Measurements from ENCODE around the gene ADAMTS17.

The ADAMTS17 gene

DNA sequence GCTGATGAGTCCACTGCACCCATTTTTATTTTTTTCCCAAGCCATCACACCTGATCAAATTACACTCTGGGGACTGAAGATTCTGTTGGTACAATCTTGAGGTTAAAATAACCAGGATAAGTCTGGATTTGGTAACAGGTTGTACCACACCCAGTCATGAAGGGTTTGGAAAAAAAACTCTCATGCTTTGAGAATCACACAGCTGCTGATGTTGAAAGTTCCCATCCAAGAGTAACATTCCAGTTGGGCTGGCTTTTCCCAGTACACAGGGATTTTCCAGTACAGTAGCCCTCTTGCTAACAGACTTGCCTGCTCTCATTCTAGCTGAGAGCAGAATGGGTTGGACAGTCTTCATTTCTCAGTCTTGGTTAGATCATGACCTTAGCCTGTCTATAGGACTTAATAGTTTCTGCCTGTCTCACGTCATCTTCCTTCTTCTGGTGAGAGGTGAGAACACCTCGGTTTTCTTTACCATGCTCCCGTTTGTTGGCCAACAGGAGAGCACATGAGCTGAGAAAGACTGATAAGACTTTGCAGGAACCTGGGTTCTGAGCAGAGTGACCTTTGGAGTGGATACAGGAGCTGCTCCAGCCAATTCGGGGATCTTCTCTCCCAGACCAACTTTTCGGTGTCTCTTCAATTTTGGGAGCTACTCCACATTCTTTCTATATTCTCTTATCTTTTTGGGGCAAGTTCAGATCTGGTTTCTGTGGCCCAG, 308.5 kb downstream of the ADAMTS17 start:
- TF ChIP-seq, protein P1, sequence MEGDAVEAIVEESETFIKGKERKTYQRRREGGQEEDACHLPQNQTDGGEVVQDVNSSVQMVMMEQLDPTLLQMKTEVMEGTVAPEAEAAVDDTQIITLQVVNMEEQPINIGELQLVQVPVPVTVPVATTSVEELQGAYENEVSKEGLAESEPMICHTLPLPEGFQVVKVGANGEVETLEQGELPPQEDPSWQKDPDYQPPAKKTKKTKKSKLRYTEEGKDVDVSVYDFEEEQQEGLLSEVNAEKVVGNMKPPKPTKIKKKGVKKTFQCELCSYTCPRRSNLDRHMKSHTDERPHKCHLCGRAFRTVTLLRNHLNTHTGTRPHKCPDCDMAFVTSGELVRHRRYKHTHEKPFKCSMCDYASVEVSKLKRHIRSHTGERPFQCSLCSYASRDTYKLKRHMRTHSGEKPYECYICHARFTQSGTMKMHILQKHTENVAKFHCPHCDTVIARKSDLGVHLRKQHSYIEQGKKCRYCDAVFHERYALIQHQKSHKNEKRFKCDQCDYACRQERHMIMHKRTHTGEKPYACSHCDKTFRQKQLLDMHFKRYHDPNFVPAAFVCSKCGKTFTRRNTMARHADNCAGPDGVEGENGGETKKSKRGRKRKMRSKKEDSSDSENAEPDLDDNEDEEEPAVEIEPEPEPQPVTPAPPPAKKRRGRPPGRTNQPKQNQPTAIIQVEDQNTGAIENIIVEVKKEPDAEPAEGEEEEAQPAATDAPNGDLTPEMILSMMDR (IDR thresholded peaks at IDR 0.05; ENCODE audit: extremely low read depth, missing control alignments) = no peak
- DNase-seq (ENCODE audit: low spot score) = no peak

DNA sequence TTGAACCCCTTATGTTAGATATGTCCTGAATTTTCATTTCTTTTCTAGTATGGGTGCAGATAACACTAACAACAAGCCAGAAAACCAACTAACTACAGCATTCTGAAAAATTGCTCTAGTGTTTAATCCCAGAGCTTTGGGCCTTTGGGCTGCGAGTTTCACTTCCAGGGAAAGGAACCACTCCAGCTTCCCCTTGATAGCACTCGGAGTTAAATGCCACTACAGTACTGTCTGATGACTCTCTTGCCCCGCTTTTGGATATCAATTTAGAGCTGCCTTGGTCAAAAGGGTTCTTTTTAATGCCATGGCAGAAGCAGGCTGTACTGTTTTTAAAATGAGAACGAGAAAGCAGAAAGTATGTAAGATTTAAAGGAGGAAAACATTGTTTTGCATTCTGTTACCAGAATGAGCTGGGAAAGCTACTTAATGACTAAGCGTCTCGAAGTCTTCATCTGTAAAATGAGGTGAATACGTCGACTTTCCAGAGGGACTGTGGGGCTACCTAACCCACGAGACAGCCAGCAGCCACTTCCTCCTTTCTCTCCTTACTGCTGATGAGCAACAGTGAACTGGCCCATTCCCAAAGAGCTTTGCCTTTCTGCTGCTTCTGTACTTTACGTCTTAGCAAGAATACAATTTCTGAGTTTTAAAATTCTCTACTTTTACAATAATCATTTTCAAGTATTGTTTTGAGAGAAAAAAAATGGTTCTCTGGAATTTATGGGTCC, 309.3 kb downstream of the ADAMTS17 start:
- TF ChIP-seq, protein P1 (IDR thresholded peaks at IDR 0.05; ENCODE audit: extremely low read depth, missing control alignments) = no peak
- DNase-seq (ENCODE audit: low spot score) = no peak

DNA sequence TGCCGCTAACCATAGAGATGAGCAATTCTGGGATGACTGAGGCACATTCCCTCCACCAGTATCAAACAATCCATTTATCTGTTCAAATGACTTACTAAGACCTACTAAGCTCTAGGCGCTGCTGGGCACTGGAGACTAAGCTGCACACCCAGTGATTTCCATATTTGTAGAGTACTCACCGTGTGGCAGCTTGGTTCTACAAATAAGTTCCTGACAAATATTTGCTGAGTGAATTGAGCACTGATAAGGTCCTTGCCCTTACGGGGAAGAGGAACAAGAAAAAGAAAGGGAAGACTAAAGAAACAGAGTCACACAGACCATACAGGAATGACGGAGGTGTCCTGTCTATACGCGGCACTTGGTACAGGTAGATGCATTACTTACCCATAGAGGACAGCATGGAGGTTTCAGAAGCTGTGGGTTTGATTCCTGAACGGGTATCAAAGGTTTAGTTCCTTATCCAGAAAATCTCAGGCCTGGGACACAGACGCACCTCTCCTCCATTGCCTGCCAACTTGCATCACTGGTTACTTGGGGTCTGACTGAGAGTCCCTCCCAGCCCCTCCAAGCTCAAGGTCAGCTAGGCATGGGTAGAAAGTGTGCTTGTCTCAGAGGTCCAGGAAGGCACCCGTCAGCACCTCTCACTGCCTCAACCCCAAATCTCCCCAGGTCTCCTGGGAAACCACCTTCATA, 310.0 kb downstream of the ADAMTS17 start:
- TF ChIP-seq, protein P1 (IDR thresholded peaks at IDR 0.05; ENCODE audit: extremely low read depth, missing control alignments) = no peak
- DNase-seq (ENCODE audit: low spot score) = no peak

DNA sequence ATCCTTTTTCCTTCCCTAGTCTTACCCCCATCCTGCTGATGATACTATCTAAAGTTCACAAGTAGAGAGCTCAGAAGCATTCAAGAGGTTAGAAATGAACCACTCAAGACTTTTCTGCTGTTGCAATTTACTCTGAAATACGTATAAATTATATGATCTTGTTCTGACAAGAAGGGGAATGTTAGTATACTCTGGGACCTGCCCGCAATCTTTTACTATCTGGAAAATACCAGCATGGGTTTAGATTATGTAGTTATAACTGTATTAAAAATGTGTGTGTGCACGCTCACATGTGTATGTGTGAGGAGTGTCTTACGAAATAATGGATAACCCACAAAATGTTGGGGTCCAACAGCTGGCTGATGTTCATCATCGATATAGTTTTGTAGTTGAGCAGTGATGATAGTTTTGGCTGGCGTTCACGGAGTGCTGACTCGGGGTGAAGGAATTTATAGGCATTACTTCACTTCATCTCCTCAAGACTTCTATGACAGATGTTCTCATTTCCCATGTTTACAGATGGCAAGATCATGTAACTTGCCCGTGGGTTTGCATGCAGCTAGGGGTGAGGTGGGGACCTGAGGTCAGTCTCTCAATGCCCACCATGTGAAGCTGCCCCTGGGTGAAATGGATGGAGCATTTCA, 311.1 kb downstream of the ADAMTS17 start:
- TF ChIP-seq, protein P1 (IDR thresholded peaks at IDR 0.05; ENCODE audit: extremely low read depth, missing control alignments) = no peak
- no peak for DNase-seq (ENCODE audit: low spot score)

DNA sequence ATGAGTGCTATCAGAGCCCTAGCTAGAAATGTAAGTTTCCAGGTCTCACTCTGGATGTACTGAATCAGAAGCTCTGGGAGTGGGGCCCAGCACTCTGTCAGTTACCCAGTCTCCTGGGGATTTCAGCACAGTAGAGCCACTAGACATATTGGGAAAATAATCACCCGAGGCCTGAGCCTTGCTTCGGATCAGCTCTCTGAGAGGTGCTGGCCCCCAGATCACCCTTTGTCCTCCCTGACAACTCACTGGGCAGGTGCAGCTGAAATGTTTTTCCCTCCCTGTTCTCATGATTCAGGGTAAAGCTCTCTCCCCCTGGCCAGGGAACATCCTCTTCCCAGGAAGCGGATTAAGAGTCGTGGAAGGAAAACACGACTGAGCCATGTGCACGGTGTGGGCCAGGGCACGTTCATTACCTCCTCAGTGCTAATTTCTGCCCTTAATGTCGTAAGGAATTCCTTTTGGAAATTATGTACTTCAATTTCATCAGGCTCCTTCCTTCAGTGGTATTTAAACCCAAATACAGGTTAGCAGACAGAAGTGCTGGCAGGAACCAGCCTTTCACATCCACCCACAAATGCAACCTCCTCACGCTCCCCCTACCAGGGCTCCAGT, 311.8 kb downstream of the ADAMTS17 start:
- DNase-seq (ENCODE audit: low spot score) = no peak
- TF ChIP-seq, protein P1 (IDR thresholded peaks at IDR 0.05; ENCODE audit: extremely low read depth, missing control alignments) = no peak

DNA sequence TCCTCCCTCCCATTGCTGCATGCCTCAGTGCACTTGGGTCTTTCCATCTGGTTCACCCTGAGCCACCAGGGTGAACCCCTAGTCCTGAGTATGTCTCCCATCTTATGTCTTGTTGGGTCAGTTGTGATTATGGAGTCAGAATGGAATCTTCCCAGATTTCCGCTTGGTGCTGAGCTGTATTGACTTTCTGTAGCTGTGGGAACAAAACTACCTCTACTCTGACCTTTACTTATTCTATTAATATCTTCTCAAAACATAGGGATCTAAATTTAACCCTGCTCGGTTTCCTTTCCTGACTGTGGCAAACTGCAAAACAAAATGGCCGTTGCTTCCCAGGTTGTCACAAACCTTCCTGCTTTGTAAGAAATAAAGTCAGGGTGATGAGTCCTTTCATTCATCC, 312.7 kb downstream of the ADAMTS17 start:
- TF ChIP-seq, protein P1 (IDR thresholded peaks at IDR 0.05; ENCODE audit: extremely low read depth, missing control alignments) = no peak
- DNase-seq (ENCODE audit: low spot score) = no peak
